ENCODE data around the gene ASRGL1. TPM values are rescaled to one million over a fixed set of nuclear protein-coding genes. Genes with fewer than 3 reads are reported as not detected.
A peak's percentile ranks its signal among the peaks of the same experiment; 100 is the strongest.

Gene ASRGL1
- 10 to 100 TPM; 31.2 to 82.8 (median 49.3) TPM for total RNA-seq

- H3K4me3 ChIP-seq: peak within 1 kb of the TSS; percentile 54 to 83 (median 64)
- H3K4me1 ChIP-seq: peaks cover 16 to 32% (median 24%) of the 10 kb centered on the region in 4 donors
- DNase-seq: peak; percentile 94 to 98
- peak; percentile 91 to 96 for ATAC-seq (ENCODE audit: low FRiP score in 2 of 2)
- H3K9me3 ChIP-seq: no peaks in the 10 kb centered on the region
- 2% methylated on average over 49 to 60 of the region's 98 CpGs for WGBS, 2 donors
- no peaks in the 10 kb centered on the region for H3K36me3 ChIP-seq
- H3K27ac ChIP-seq: peak within 1 kb of the TSS; percentile 67 to 84 (median 74)
- H3K27me3 ChIP-seq: no peaks in the 10 kb centered on the region
- TF ChIP-seq POLR2AphosphoS5 (IDR thresholded peaks at IDR 0.05): peak; percentile 57 to 76
- TF ChIP-seq POLR2A (IDR thresholded peaks at IDR 0.05): peak in 1 of 4 donors; percentile 72
- no peak for TF ChIP-seq EP300 (IDR thresholded peaks at IDR 0.05)
- no peak for TF ChIP-seq CTCF (IDR thresholded peaks at IDR 0.05)
Measured at GRCh38 chr11:62337303-62338181, at the start of gene ASRGL1. Gene ASRGL1 (plus strand): TSS chr11:62337448. CDS start chr11:62337978, 530 bp downstream.

DNA sequence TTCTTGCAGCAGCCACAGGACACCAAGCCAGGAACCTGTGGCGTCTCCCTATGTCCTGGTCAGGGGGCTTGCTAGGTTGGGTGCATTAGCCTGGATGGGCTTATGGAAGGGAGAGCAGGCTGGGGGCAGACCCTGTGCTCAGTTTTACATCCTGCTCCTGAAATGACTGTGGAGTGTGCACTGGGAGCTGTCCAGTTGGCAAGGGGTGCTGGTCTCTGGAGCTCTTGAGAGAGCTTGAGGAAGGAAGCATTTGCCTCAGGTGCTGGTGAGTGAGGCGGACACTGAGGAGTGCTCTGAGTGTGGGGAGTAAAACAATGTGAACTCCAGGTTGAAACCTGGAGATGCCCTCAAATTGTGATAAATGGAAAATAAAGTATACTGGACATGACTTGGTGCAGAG lies 41.7 kb upstream of the ASRGL1 start:
- Histone ChIP-seq H3K4me3 (no peak overlapping the region), H3K27ac (no peak overlapping the region), H3K27me3 (no peaks in the 10 kb centered on the region), H3K36me3 (no peaks in the 10 kb centered on the region), H3K9me3 (no peaks in the 10 kb centered on the region), H3K4me1 (no peaks in the 10 kb centered on the region)
- 29 to 50% methylated on average over 1 to 2 of the region's 2 CpGs for WGBS, 2 donors
- ATAC-seq (ENCODE audit: low FRiP score in 2 of 2) (peak in 1 of 2 donors; percentile 49), DNase-seq (peak in 1 of 2 donors; percentile 22)
- TF ChIP-seq EP300 (IDR thresholded peaks at IDR 0.05) (no peak), CTCF (IDR thresholded peaks at IDR 0.05) (no peak), POLR2AphosphoS5 (IDR thresholded peaks at IDR 0.05) (no peak), POLR2A (IDR thresholded peaks at IDR 0.05) (no peak)

DNA sequence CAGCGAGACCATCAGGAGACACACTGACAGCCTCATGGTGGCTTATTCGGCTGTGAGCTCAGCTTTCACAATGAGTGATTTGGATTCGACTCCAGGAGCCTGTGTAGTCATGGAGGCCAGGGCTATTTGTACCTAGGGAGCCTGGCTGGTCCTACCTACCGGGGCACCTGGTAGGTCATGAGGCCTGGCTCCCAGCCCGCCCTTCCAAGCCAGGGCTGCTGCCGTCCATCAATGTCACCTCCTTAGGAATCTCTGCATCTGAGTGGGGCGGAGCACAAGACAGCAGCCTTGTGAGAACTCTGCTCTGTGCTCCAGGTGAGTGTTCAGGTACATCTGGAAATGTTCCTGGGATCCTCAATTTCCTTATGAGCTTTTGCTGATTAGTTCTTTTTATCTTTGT lies 38.3 kb upstream of the ASRGL1 start, which contains the start of gene SCGB1D4:
Gene SCGB1D4, minus strand, starts transcription at position 101 of the 400 bp plus-strand sequence. Its CDS starts 65 bp downstream, at position 36.
- H3K36me3 ChIP-seq: no peaks in the 10 kb centered on the region
- H3K4me1 ChIP-seq: no peaks in the 10 kb centered on the region
- H3K9me3 ChIP-seq: no peaks in the 10 kb centered on the region
- 68 to 90% methylated on average over 2 to 5 of the region's 7 CpGs for WGBS, 2 donors
- no peak for ATAC-seq (ENCODE audit: low FRiP score in 2 of 2)
- no peaks in the 10 kb centered on the region for H3K27me3 ChIP-seq
- no peak within 1 kb of the TSS for H3K4me3 ChIP-seq
- TF ChIP-seq CTCF (IDR thresholded peaks at IDR 0.05): no peak
- TF ChIP-seq POLR2AphosphoS5 (IDR thresholded peaks at IDR 0.05): no peak
- TF ChIP-seq POLR2A (IDR thresholded peaks at IDR 0.05): no peak
- TF ChIP-seq EP300 (IDR thresholded peaks at IDR 0.05): no peak
- no peak within 1 kb of the TSS for H3K27ac ChIP-seq
- DNase-seq: no peak

GRCh38 chr11:62306227-62306626 lies 31.0 kb upstream of the ASRGL1 start:
- WGBS, 2 donors: 31 to 36% methylated on average over 6 of the region's 6 CpGs
- Histone ChIP-seq H3K4me3 (no peak overlapping the region), H3K4me1 (peaks cover 0 to 6% (median 0%) of the 10 kb centered on the region in 4 donors), H3K36me3 (no peaks in the 10 kb centered on the region), H3K9me3 (peaks cover 0 to 6% (median 0%) of the 10 kb centered on the region in 4 donors), H3K27me3 (peaks cover 0 to 6% (median 0%) of the 10 kb centered on the region in 4 donors), H3K27ac (no peak overlapping the region)
- ATAC-seq (ENCODE audit: low FRiP score in 2 of 2): no peak
- DNase-seq: no peak
- TF ChIP-seq CTCF (IDR thresholded peaks at IDR 0.05): no peak
- no peak for TF ChIP-seq EP300 (IDR thresholded peaks at IDR 0.05)
- TF ChIP-seq POLR2A (IDR thresholded peaks at IDR 0.05): no peak
- no peak for TF ChIP-seq POLR2AphosphoS5 (IDR thresholded peaks at IDR 0.05)

Measured in upper lobe of left lung (tissue), 6 donors.